Neural progenitor cell (in vitro differentiated cells): ENCODE data around the gene PIP4K2A. TPM values are rescaled to one million over a fixed set of nuclear protein-coding genes. Genes with fewer than 3 reads are reported as not detected.

Experiments used
- DNase-seq: peaks from one replicate; pipeline ENCODE4 v3.0.0-alpha.2; 2016; ENCODE audit warnings: low spot score
- H2AFZ ChIP-seq: fragments of 200-600 bp; sonication (generic); replicated peaks from 2 replicates; pipeline ENCODE4 v1.6.1; 2016; ENCODE audit warnings: antibody characterized with exemption
- H3F3A ChIP-seq: fragments of 200-600 bp; sonication (generic); 2 replicates; pipeline ENCODE4 v1.6.1; 2016; ENCODE audit warnings: antibody characterized with exemption, low read depth
- H3K27ac ChIP-seq: fragments of 200-600 bp; sonication (generic); 2 replicates; pipeline ENCODE4 v1.5.1; 2016; ENCODE audit warnings: mild to moderate bottlenecking
- H3K27me3 ChIP-seq: fragments of 200-600 bp; sonication (generic); 2 replicates; pipeline ENCODE4 v1.6.1; 2016; ENCODE audit warnings: mild to moderate bottlenecking, moderate library complexity
- H3K36me3 ChIP-seq: fragments of 200-600 bp; sonication (generic); 2 replicates; pipeline ENCODE4 v1.5.1; 2016
- H3K4me1 ChIP-seq: fragments of 200-600 bp; sonication (generic); 2 replicates; pipeline ENCODE4 v1.6.1; 2016; ENCODE audit warnings: mixed run types
- H3K4me2 ChIP-seq: fragments of 200-600 bp; sonication (generic); 2 replicates; pipeline ENCODE4 v1.6.1; 2016
- H3K4me3 ChIP-seq: fragments of 200-600 bp; sonication (generic); 2 replicates; pipeline ENCODE4 v1.5.1; 2016
- H3K79me2 ChIP-seq: fragments of 200-600 bp; sonication (generic); 2 replicates; pipeline ENCODE4 v1.6.1; 2016; ENCODE audit warnings: low read depth
- H3K9ac ChIP-seq: fragments of 200-600 bp; sonication (generic); 2 replicates; pipeline ENCODE4 v1.6.1; 2016
- H3K9me3 ChIP-seq: fragments of 200-600 bp; sonication (generic); 2 replicates; pipeline ENCODE4 v1.5.1; 2016; ENCODE audit warnings: low read depth
- H4K20me1 ChIP-seq: fragments of 200-600 bp; sonication (generic); 2 replicates; pipeline ENCODE4 v1.6.1; 2016; ENCODE audit warnings: low read depth
- H3K27ac Mint-ChIP-seq: 3 replicates; pipeline ENCODE4 v1.8.0; 2021; ENCODE audit warnings: mixed read lengths
- H3K27me3 Mint-ChIP-seq: 2 replicates; pipeline ENCODE4 v1.8.0; 2022; ENCODE audit warnings: low read depth, mild to moderate bottlenecking, inconsistent platforms, moderate library complexity, mixed read lengths; ENCODE audit not compliant: insufficient read depth
- H3K36me3 Mint-ChIP-seq: 3 replicates; pipeline ENCODE4 v1.8.0; 2021; ENCODE audit warnings: mixed read lengths
- H3K4me1 Mint-ChIP-seq: 3 replicates; pipeline ENCODE4 v1.8.0; 2021; ENCODE audit warnings: mixed read lengths
- H3K4me3 Mint-ChIP-seq: 3 replicates; pipeline ENCODE4 v1.8.0; 2021; ENCODE audit warnings: mild to moderate bottlenecking, moderate library complexity, mixed read lengths
- H3K9me3 Mint-ChIP-seq: 3 replicates; pipeline ENCODE4 v1.8.0; 2020; ENCODE audit warnings: mixed read lengths
- EZH2 ChIP-seq: fragments of 200-600 bp; sonication (generic); IDR thresholded peaks from 2 replicates; pipeline ENCODE4 v1.6.1; 2017; ENCODE audit warnings: antibody characterized with exemption, mild to moderate bottlenecking, moderate library complexity
- EZH2phosphoT487 ChIP-seq: fragments of 200-600 bp; sonication (generic); IDR thresholded peaks from 2 replicates; pipeline ENCODE4 v1.6.1; 2017; ENCODE audit warnings: antibody characterized with exemption
- total RNA-seq: library from RNA; depleted of rRNA; stranded (reverse); fragments of >200 nt; gene quantifications from 2 replicates; pipeline ENCODE4 v1.2.3, GENCODE V29; 2015; ENCODE audit warnings: low replicate concordance
- TF ChIP-seq, protein P1 (sequence below): fragments of 200-600 bp; sonication (generic); IDR thresholded peaks from 2 replicates; pipeline ENCODE4 v1.5.1; 2017; ENCODE audit warnings: antibody characterized with exemption, mild to moderate bottlenecking

The PIP4K2A gene
- total RNA-seq, 1 donor from 2014 or later, result 37.6 TPM

DNA sequence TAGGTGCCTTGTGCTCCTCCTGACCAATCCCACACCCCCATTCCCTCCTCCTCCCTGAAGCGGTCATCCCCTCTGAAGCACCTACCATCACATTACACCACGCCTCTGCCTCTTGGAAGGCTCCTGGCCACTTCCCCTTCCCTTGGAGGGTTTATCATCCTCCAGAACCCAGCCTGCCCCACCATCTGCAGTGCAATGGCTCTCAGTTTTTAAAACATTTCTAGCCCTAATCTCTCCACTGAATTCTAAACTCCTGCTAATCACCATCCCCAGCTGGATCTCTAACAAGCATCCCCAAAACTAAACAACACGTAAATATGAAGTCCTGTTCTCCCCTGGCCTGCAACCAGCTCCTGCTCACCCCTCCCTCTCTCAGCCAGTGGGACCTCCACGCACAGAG lies 70.6 kb downstream of the PIP4K2A start:
- Mint-ChIP-seq H3K36me3 (no peaks in the 10 kb centered on the region), H3K27me3 (peaks cover 2% of the 10 kb centered on the region), H3K9me3 (peaks cover 2% of the 10 kb centered on the region), H3K4me3 (no peak overlapping the region), H3K4me1 (peaks cover 46% of the 10 kb centered on the region), H3K27ac (no peak overlapping the region)
- Histone ChIP-seq H3K4me2 (no peak overlapping the region), H3K36me3 (no peaks in the 10 kb centered on the region), H3F3A (peaks cover 9% of the 10 kb centered on the region), H3K9me3 (no peaks in the 10 kb centered on the region), H3K4me1 (peaks cover 48% of the 10 kb centered on the region), H3K27me3 (no peaks in the 10 kb centered on the region), H3K4me3 (no peak overlapping the region), H3K27ac (no peak overlapping the region), H3K9ac (no peak overlapping the region), H3K79me2 (peaks cover 78% of the 10 kb centered on the region), H2AFZ (no peak overlapping the region), H4K20me1 (peaks cover 6% of the 10 kb centered on the region)
- TF ChIP-seq, protein P1, sequence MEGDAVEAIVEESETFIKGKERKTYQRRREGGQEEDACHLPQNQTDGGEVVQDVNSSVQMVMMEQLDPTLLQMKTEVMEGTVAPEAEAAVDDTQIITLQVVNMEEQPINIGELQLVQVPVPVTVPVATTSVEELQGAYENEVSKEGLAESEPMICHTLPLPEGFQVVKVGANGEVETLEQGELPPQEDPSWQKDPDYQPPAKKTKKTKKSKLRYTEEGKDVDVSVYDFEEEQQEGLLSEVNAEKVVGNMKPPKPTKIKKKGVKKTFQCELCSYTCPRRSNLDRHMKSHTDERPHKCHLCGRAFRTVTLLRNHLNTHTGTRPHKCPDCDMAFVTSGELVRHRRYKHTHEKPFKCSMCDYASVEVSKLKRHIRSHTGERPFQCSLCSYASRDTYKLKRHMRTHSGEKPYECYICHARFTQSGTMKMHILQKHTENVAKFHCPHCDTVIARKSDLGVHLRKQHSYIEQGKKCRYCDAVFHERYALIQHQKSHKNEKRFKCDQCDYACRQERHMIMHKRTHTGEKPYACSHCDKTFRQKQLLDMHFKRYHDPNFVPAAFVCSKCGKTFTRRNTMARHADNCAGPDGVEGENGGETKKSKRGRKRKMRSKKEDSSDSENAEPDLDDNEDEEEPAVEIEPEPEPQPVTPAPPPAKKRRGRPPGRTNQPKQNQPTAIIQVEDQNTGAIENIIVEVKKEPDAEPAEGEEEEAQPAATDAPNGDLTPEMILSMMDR, result no peak
- no peak for TF ChIP-seq EZH2phosphoT487
- no peak for TF ChIP-seq EZH2
- DNase-seq, result no peak

DNA sequence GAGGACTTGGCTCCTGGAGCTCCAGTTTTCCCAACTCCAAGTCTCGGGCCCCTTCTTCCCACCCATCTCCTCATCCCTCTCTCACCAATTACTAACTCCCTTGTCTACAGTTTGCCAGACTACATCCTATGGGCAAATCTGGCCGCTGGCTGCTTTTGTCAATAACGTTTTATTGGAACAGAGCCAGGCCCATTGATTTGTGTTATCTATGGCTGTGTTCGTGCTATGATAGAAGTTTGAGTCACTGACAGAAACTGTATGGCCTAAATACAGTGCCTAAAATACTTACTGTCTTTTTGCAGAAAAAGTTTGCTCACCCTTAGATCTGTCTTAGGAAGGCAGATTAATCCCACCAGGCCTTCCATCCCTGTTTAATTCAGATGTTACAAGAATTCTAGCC lies 71.3 kb downstream of the PIP4K2A start:
- H3K27ac Mint-ChIP-seq, result no peak overlapping the region
- peaks cover 43% of the 10 kb centered on the region for H3K4me1 Mint-ChIP-seq
- no peak overlapping the region for H3K27ac ChIP-seq
- no peaks in the 10 kb centered on the region for H3K36me3 ChIP-seq
- H3K79me2 ChIP-seq, result peaks cover 80% of the 10 kb centered on the region
- no peak overlapping the region for H3K4me3 ChIP-seq
- H3K4me3 Mint-ChIP-seq, result no peak overlapping the region
- H4K20me1 ChIP-seq, result peaks cover 6% of the 10 kb centered on the region
- H3K9me3 Mint-ChIP-seq, result peaks cover 2% of the 10 kb centered on the region
- peaks cover 42% of the 10 kb centered on the region for H3K4me1 ChIP-seq
- H3F3A ChIP-seq, result peaks cover 9% of the 10 kb centered on the region
- peaks cover 2% of the 10 kb centered on the region for H3K27me3 Mint-ChIP-seq
- no peaks in the 10 kb centered on the region for H3K27me3 ChIP-seq
- H2AFZ ChIP-seq, result no peak overlapping the region
- no peaks in the 10 kb centered on the region for H3K9me3 ChIP-seq
- DNase-seq, result no peak
- H3K9ac ChIP-seq, result no peak overlapping the region
- TF ChIP-seq, protein P1, result no peak
- TF ChIP-seq EZH2phosphoT487 (no peak), EZH2 (no peak)
- no peak overlapping the region for H3K4me2 ChIP-seq
- H3K36me3 Mint-ChIP-seq, result no peaks in the 10 kb centered on the region

DNA sequence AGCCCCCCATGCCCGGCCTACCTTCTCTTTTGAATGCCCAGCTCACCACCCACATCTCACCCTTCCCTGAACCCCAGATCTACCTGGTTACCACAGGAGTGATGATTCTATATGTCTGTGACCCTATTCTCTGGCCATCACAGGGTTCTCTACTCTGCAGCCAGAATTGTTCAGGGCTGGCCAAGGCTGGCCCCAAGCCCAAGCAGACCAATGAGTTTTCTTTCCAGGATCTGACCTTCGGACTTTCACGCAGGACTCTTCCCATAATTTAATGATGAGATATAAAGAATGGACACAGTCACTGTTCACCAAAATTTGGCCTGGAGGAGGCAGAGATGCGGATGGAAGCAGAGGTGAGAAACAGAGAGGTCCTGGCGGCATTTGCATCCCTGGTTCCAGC lies 72.6 kb downstream of the PIP4K2A start:
- H3K36me3 ChIP-seq, result no peaks in the 10 kb centered on the region
- H3K27ac Mint-ChIP-seq, result peak overlapping the region; percentile 42
- H3K27ac ChIP-seq, result no peak overlapping the region
- H3K36me3 Mint-ChIP-seq, result peaks cover 2% of the 10 kb centered on the region
- TF ChIP-seq EZH2phosphoT487 (no peak), EZH2 (no peak)
- TF ChIP-seq, protein P1, result no peak
- H3K4me3 ChIP-seq, result no peak overlapping the region
- peaks cover 9% of the 10 kb centered on the region for H3F3A ChIP-seq
- H3K27me3 ChIP-seq, result no peaks in the 10 kb centered on the region
- peaks cover 6% of the 10 kb centered on the region for H4K20me1 ChIP-seq
- no peaks in the 10 kb centered on the region for H3K9me3 ChIP-seq
- peaks cover 2% of the 10 kb centered on the region for H3K9me3 Mint-ChIP-seq
- no peak overlapping the region for H3K9ac ChIP-seq
- H3K4me3 Mint-ChIP-seq, result peak overlapping the region; percentile 24
- peaks cover 85% of the 10 kb centered on the region for H3K79me2 ChIP-seq
- no peak for DNase-seq
- H3K4me2 ChIP-seq, result no peak overlapping the region
- H2AFZ ChIP-seq, result no peak overlapping the region
- H3K4me1 Mint-ChIP-seq, result peaks cover 29% of the 10 kb centered on the region
- peaks cover 35% of the 10 kb centered on the region for H3K4me1 ChIP-seq
- peaks cover 2% of the 10 kb centered on the region for H3K27me3 Mint-ChIP-seq
